H9 (cell line): Measurements from ENCODE around the gene C10orf71. TPM values are rescaled to one million over a fixed set of nuclear protein-coding genes. Genes with fewer than 3 reads are reported as not detected.

Experiments used
- DNase-seq: peaks from one replicate; pipeline ENCODE4 v3.0.0-alpha.2; 2017
- H2AFZ ChIP-seq: one replicate; pipeline ENCODE4 v1.6.1; 2013; ENCODE audit warnings: mild to moderate bottlenecking, low read length, control low read depth, moderate library complexity
- H2AK5ac ChIP-seq: 2 replicates; pipeline ENCODE4 v1.6.1; 2013; ENCODE audit warnings: low read length, control low read depth, mixed read lengths; ENCODE audit not compliant: insufficient read length
- H2BK120ac ChIP-seq: one replicate; pipeline ENCODE4 v1.6.1; 2013; ENCODE audit warnings: low read depth, mild to moderate bottlenecking, low read length, control low read depth, inconsistent platforms; ENCODE audit not compliant: poor library complexity, severe bottlenecking
- H2BK12ac ChIP-seq: 2 replicates; pipeline ENCODE4 v1.6.1; 2013; ENCODE audit warnings: low read length, control low read depth, mixed read lengths, low read depth; ENCODE audit not compliant: insufficient read length
- H2BK15ac ChIP-seq: 2 replicates; pipeline ENCODE4 v1.6.1; 2013; ENCODE audit warnings: low read depth, low read length, control low read depth
- H2BK20ac ChIP-seq: one replicate; pipeline ENCODE4 v1.6.1; 2013; ENCODE audit warnings: low read depth, mild to moderate bottlenecking, low read length, control low read depth, inconsistent platforms; ENCODE audit not compliant: poor library complexity, severe bottlenecking
- H2BK5ac ChIP-seq: 2 replicates; pipeline ENCODE4 v1.6.1; 2013; ENCODE audit warnings: low read length, control low read depth, mixed read lengths; ENCODE audit not compliant: insufficient read length
- H3K14ac ChIP-seq: 2 replicates; pipeline ENCODE4 v1.6.1; 2013; ENCODE audit warnings: low read length, control low read depth; ENCODE audit not compliant: insufficient read depth
- H3K18ac ChIP-seq: 2 replicates; pipeline ENCODE4 v1.6.1; 2013; ENCODE audit warnings: low read depth, mild to moderate bottlenecking, mixed read lengths, low read length, control low read depth; ENCODE audit not compliant: insufficient read length
- H3K23ac ChIP-seq: 2 replicates; pipeline ENCODE4 v1.6.1; 2013; ENCODE audit warnings: low read length, control low read depth, mixed read lengths, low read depth; ENCODE audit not compliant: insufficient read length
- H3K23me2 ChIP-seq: 2 replicates; pipeline ENCODE4 v1.6.1; 2013; ENCODE audit warnings: low read depth, mild to moderate bottlenecking, mixed read lengths, low read length, control low read depth; ENCODE audit not compliant: insufficient read length, poor library complexity, severe bottlenecking
- H3K27ac ChIP-seq: 2 replicates; pipeline ENCODE4 v1.5.1; 2013; ENCODE audit warnings: low read length, control low read depth, mixed read lengths, low read depth; ENCODE audit not compliant: insufficient read length
- H3K27me3 ChIP-seq: 2 replicates; pipeline ENCODE4 v1.6.1; 2013; ENCODE audit warnings: low read length, control low read depth, inconsistent platforms; ENCODE audit not compliant: insufficient read depth
- H3K4ac ChIP-seq: 2 replicates; pipeline ENCODE4 v1.6.1; 2013; ENCODE audit warnings: low read depth, mild to moderate bottlenecking, control low read depth, inconsistent platforms, low read length, moderate library complexity
- H3K4me1 ChIP-seq: 2 replicates; pipeline ENCODE4 v1.6.1; 2013; ENCODE audit warnings: low read length, control low read depth, inconsistent platforms; ENCODE audit not compliant: insufficient read depth
- H3K4me2 ChIP-seq: 2 replicates; pipeline ENCODE4 v1.6.1; 2013; ENCODE audit warnings: low read length, control low read depth, mixed read lengths; ENCODE audit not compliant: insufficient read length, insufficient read depth
- H3K56ac ChIP-seq: 2 replicates; pipeline ENCODE4 v1.6.1; 2013; ENCODE audit warnings: low read depth, mild to moderate bottlenecking, mixed read lengths, low read length, control low read depth; ENCODE audit not compliant: insufficient read length
- H3K79me1 ChIP-seq: 2 replicates; pipeline ENCODE4 v1.6.1; 2013; ENCODE audit warnings: low read depth, mild to moderate bottlenecking, moderate library complexity, low read length, control low read depth, inconsistent platforms; ENCODE audit not compliant: insufficient read depth, poor library complexity, severe bottlenecking
- H3K79me2 ChIP-seq: 2 replicates; pipeline ENCODE4 v1.6.1; 2013; ENCODE audit warnings: low read length, control low read depth, inconsistent platforms; ENCODE audit not compliant: insufficient read depth
- H3K9ac ChIP-seq: 2 replicates; pipeline ENCODE4 v1.6.1; 2013; ENCODE audit warnings: low read length, control low read depth, mixed read lengths; ENCODE audit not compliant: insufficient read length; ENCODE audit errors: extremely low read depth
- H3K9me3 ChIP-seq: one replicate; pipeline ENCODE4 v1.6.1; 2013; ENCODE audit warnings: low read depth, low read length, inconsistent platforms; ENCODE audit not compliant: control insufficient read depth
- H3T11ph ChIP-seq: one replicate; pipeline ENCODE4 v1.6.1; 2013; ENCODE audit warnings: mild to moderate bottlenecking, low read length, control low read depth, inconsistent platforms
- H4K20me1 ChIP-seq: one replicate; pipeline ENCODE4 v1.6.1; 2013; ENCODE audit not compliant: control insufficient read depth, insufficient read length, insufficient read depth
- H4K5ac ChIP-seq: 2 replicates; pipeline ENCODE4 v1.6.1; 2013; ENCODE audit warnings: low read depth, mild to moderate bottlenecking, mixed read lengths, low read length, control low read depth; ENCODE audit not compliant: insufficient read length
- H4K8ac ChIP-seq: replicated peaks from 2 replicates; pipeline ENCODE4 v1.6.1; 2013; ENCODE audit warnings: low read length, control low read depth, mixed read lengths, low read depth; ENCODE audit not compliant: insufficient read length
- H4K91ac ChIP-seq: 2 replicates; pipeline ENCODE4 v1.6.1; 2013; ENCODE audit warnings: low read depth, mild to moderate bottlenecking, moderate library complexity, mixed read lengths, low read length, control low read depth; ENCODE audit not compliant: insufficient read length
- H3K27ac Mint-ChIP-seq, 3 experiments: 2 replicates in 2 of 3; 3 replicates in 1 of 3; pipeline ENCODE4 v1.8.0; 2020 to 2021; ENCODE audit warnings: mixed read lengths in 3 of 3, mild to moderate bottlenecking in 1 of 3, moderate library complexity in 1 of 3
- H3K27me3 Mint-ChIP-seq: 2 replicates; pipeline ENCODE4 v1.8.0; 2021; ENCODE audit warnings: low read depth, mild to moderate bottlenecking, moderate library complexity, mixed read lengths
- H3K36me3 Mint-ChIP-seq, 3 experiments: 2 replicates in 2 of 3; 3 replicates in 1 of 3; pipeline ENCODE4 v1.8.0; 2020 to 2021; ENCODE audit warnings: low read depth in 3 of 3, mixed read lengths in 3 of 3; ENCODE audit not compliant: insufficient read depth in 1 of 3
- H3K4me1 Mint-ChIP-seq, 2 experiments: 2 replicates each; pipeline ENCODE4 v1.8.0; 2020; ENCODE audit warnings: mixed read lengths in 2 of 2
- H3K4me3 Mint-ChIP-seq, 2 experiments: 2 replicates in 1 of 2; 3 replicates in 1 of 2; pipeline ENCODE4 v1.8.0; 2020 to 2021; ENCODE audit warnings: mild to moderate bottlenecking in 2 of 2, mixed read lengths in 2 of 2, moderate library complexity in 1 of 2
- H3K9me3 Mint-ChIP-seq, 2 experiments: 2 replicates in 1 of 2; 3 replicates in 1 of 2; pipeline ENCODE4 v1.8.0; 2020; ENCODE audit warnings: mild to moderate bottlenecking in 2 of 2, mixed read lengths in 2 of 2, moderate library complexity in 1 of 2
- total RNA-seq: library from RNA; stranded (reverse); gene quantifications from 2 replicates; pipeline ENCODE4 v1.2.1, GENCODE V29; 2021
- TF ChIP-seq, protein P1 (sequence below): fragments of 200-600 bp; sonication (generic); conservative IDR thresholded peaks from 3 replicates; pipeline ENCODE4 v1.8.0; 2021; ENCODE audit warnings: antibody characterized with exemption, mild to moderate bottlenecking

The C10orf71 gene
- total RNA-seq, 1 experiment from 2014 or later: not detected

DNA sequence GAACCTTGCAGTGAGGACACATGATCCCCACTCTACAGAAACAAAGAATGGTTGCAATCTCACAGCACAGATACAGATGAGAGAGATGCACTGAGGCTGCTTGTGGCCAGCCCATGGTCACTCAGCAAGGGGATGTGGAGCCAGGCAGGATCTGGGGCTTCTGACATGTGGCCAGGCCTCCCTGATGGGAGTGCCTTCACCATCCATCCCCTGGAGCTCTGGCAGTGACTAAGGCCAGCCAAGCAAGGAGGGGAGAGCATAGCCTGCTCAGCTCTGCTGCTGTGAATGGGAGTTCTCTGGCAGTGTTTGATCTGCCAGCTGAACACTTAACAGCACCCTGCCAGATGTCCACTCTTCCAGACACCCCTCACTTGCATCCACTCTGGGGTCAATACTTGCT is 19.8 kb downstream of the C10orf71 start:
- H3K27ac ChIP-seq: no peak overlapping the region
- H2BK120ac ChIP-seq: no peak overlapping the region
- Mint-ChIP-seq H3K4me3 (no peak overlapping the region), H3K36me3 (no peaks in the 10 kb centered on the region), H3K27me3 (peaks cover 4% of the 10 kb centered on the region), H3K9me3 (no peaks in the 10 kb centered on the region), H3K4me1 (no peaks in the 10 kb centered on the region), H3K27ac (no peak overlapping the region)
- no peaks in the 10 kb centered on the region for H3K4me1 ChIP-seq
- H2BK12ac ChIP-seq: no peak overlapping the region
- H3K79me2 ChIP-seq: no peaks in the 10 kb centered on the region
- no peak overlapping the region for H3K9ac ChIP-seq
- no peak overlapping the region for H4K5ac ChIP-seq
- H3K14ac ChIP-seq: 0 out of 2 replicates have a peak overlapping the region, but pooled peaks have one; percentile 20
- no peak overlapping the region for H4K91ac ChIP-seq
- no peak for DNase-seq
- H4K20me1 ChIP-seq: no peaks in the 10 kb centered on the region
- H3K23me2 ChIP-seq: no peaks in the 10 kb centered on the region
- H3K56ac ChIP-seq: no peak overlapping the region
- no peak overlapping the region for H2AFZ ChIP-seq
- H3K18ac ChIP-seq: peak overlapping the region; percentile 29
- H3K27me3 ChIP-seq: no peaks in the 10 kb centered on the region
- H2AK5ac ChIP-seq: no peak overlapping the region
- H2BK15ac ChIP-seq: no peak overlapping the region
- no peak overlapping the region for H3K4ac ChIP-seq
- no peak overlapping the region for H4K8ac ChIP-seq
- TF ChIP-seq, protein P1, sequence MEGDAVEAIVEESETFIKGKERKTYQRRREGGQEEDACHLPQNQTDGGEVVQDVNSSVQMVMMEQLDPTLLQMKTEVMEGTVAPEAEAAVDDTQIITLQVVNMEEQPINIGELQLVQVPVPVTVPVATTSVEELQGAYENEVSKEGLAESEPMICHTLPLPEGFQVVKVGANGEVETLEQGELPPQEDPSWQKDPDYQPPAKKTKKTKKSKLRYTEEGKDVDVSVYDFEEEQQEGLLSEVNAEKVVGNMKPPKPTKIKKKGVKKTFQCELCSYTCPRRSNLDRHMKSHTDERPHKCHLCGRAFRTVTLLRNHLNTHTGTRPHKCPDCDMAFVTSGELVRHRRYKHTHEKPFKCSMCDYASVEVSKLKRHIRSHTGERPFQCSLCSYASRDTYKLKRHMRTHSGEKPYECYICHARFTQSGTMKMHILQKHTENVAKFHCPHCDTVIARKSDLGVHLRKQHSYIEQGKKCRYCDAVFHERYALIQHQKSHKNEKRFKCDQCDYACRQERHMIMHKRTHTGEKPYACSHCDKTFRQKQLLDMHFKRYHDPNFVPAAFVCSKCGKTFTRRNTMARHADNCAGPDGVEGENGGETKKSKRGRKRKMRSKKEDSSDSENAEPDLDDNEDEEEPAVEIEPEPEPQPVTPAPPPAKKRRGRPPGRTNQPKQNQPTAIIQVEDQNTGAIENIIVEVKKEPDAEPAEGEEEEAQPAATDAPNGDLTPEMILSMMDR: no peak
- H3K4me2 ChIP-seq: no peak overlapping the region
- H2BK5ac ChIP-seq: no peak overlapping the region
- H2BK20ac ChIP-seq: no peak overlapping the region
- H3K79me1 ChIP-seq: no peaks in the 10 kb centered on the region
- H3T11ph ChIP-seq: no peak overlapping the region
- no peak overlapping the region for H3K23ac ChIP-seq
- H3K9me3 ChIP-seq: no peaks in the 10 kb centered on the region
